HG03097 (cell line): ENCODE data around the gene HDAC4.

ENCODE experiments used
- ATAC-seq: cut with Tn5 transposase; IDR thresholded peaks from one replicate; pipeline ENCODE4 v1.9.1; 2021; ENCODE audit not compliant: unreplicated experiment, low FRiP score

The HDAC4 gene

GRCh38 chr2:239429473-239430350 is 28.9 kb upstream of the HDAC4 start:
- ATAC-seq = no peak

- no peak for ATAC-seq
Measured at GRCh38 chr2:239425631-239426030, 24.8 kb upstream of the HDAC4 start.

DNA sequence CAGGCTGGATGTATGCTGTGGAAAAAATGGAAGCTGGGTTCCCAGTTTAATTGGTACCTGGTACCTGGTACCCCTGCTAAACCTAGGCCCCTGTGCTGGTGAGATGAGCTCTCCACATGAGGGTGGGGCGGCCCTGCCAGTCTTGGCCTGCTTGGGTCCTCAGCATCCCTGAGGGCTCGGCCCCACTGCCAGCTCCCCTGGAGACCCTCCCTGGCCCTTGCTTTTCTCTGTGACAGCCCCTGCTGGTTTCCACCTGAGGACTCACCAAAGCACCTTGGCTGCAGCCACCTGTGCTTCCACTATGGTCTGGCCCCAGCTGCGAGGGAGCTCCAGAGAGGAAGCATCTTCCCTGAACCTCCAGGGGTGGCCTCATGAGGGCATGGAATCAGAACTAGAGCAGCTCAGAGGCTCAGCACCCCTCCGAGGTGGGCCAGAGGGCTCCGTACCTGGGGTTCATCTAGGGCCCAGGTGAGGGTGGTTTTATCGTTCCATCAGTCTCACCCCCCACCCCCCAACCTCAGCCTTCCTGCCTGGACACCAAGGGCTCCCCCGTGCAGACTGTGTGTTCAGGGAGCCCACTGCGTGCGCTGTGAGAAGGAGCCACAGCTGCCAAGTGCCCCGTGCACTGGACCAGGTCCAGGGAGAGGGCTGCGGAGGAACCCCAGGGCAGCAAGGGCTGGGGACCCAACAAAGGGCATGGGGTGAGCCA is 23.7 kb upstream of the HDAC4 start:
- no peak for ATAC-seq

GRCh38 chr2:239423551-239423950 is 22.7 kb upstream of the HDAC4 start:
- no peak for ATAC-seq

DNA sequence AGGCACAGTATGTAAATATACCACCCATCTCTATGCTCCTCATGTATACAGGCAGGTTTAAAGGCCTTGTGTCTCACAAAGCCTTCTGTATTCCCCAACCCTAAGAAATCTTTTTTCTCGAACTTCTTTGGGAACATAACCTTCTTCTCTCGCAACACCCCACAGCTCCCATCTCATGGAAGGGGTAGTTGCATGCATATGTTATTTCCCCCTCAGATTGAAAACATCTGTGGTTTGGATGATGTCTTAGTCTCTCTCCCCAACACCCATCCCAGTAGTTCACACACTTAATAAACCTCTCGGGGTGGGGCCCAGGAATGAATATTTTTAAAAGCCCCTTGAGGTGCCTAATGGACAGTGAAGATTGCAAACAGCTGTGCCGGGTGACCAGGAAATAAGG is 21.0 kb upstream of the HDAC4 start:
- no peak for ATAC-seq

DNA sequence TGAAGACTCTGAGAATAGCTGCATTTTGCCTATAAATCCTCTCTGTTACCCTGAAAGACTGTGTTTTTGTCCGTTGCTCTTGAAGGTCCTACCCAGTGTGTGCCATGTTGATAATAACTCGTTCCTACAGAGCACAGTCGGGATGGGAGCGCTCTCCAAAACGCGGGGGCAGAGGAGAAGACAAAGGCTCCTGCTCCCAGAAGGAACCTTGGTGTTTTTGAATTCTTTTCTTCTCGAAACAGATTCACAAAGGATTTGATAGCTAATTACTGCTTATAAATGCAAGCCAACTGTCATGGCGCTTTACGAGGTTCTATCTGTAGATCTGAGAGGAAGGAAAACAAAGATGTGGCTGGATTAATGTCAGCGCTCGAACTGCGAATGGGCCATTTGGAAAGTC is 19.3 kb upstream of the HDAC4 start:
- ATAC-seq = no peak

- ATAC-seq = no peak
Measured at GRCh38 chr2:239418918-239419317, 18.1 kb upstream of the HDAC4 start.

GRCh38 chr2:239412905-239413603 is 12.2 kb upstream of the HDAC4 start:
- ATAC-seq = no peak

DNA sequence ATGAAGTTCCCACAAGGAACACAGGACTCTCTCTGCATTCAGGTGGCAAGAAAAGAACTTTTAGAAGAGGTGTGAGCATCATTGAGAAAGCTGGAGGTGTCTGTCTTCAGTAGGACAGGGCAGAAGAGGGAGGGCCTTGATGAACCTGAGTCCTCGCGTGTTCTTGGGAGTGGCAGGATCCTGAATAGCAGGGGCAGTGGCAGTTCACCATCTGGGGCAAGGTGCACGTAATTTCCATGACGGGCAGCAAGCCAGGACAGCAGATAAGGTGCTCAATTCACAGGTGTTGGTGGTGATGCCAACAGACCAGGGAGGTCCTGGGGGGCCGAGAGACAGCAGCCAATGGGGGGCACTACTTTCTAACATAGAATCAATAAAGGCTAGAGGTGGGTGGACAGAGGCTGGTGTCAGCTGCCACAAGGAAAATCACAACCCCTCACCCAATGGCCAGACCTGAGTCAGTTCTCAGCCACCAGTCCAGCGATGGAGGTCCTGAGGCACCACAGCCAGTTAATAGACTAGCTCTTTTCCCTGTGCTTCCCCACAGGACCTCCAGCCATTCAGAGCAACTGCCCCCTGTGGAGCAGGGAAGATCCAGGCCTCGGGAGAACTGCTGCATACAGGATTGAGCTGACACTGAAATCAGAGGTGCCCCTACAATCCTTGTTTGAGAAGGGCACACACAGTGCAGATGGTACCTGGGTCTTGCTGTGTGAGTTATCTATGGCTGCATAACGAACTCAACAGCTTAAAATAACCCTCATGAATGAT is 10.9 kb upstream of the HDAC4 start:
- ATAC-seq = no peak

- no peak for ATAC-seq
Measured at GRCh38 chr2:239411117-239411516, 10.3 kb upstream of the HDAC4 start.

GRCh38 chr2:239409976-239410375 is 9.2 kb upstream of the HDAC4 start:
- ATAC-seq = no peak

DNA sequence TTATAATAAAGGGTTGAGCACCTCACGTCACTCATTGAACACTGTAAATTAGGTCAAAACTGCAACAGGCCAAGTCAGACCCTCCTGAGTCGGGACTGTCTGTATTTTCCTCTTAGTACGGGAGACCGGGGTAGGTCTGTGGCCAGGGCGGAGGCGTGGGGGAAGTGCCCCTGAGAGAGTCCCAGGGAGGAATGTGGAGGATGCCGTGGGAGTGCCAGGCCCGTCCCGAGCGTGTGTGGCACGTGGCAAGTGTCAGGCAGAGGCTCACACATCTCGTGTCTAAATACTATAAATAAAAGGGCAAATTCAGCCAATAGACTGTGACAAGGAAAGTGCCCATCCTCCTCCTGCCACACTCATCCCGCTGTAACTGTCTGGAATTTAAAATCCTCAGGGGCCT is 6.3 kb upstream of the HDAC4 start:
- no peak for ATAC-seq

GRCh38 chr2:239406316-239406995 is 5.6 kb upstream of the HDAC4 start:
- ATAC-seq = no peak

- no peak for ATAC-seq
Measured at GRCh38 chr2:239405071-239405470, 4.3 kb upstream of the HDAC4 start.

- ATAC-seq = no peak
Measured at GRCh38 chr2:239402666-239403065, 1.8 kb upstream of the HDAC4 start.

GRCh38 chr2:239401881-239402233 is 1.0 kb upstream of the HDAC4 start:
- peak; percentile 8 for ATAC-seq

GRCh38 chr2:239401067-239401880 is 454 bp upstream of the HDAC4 start:
- peak; percentile 88 for ATAC-seq

DNA sequence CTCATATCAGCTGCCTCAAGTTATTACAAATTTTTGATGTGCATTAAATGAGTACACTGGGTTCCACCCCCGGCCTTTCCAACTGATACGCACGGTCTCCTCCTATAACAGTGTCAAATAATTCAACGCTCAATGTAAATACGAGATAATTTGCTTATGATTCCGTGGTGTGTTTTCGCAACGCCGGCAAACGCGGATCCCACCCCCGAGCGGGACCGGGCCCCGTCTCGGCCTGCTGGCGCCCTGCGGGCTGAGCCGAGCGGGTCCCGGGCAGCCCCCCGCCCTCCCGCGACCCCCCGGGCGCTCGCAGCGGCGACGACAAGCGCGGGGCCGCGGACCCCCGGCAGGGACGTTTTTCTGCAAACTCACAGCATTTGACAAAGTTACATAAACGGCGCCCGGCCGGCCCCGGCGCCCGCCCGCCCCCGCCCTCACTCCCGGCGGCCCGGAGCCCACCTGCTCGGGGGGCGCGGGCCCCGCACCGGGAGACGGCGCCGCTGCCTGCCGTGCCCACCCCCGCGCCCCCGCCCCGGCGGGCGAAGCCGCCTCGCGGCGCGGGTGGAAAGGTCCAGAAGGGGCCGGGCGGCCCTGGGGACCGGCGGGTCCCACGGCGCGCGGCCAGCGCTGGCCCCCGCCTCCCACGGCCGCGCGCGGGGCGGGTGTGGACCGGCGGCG is 762 bp downstream of the HDAC4 start:
- no peak for ATAC-seq

DNA sequence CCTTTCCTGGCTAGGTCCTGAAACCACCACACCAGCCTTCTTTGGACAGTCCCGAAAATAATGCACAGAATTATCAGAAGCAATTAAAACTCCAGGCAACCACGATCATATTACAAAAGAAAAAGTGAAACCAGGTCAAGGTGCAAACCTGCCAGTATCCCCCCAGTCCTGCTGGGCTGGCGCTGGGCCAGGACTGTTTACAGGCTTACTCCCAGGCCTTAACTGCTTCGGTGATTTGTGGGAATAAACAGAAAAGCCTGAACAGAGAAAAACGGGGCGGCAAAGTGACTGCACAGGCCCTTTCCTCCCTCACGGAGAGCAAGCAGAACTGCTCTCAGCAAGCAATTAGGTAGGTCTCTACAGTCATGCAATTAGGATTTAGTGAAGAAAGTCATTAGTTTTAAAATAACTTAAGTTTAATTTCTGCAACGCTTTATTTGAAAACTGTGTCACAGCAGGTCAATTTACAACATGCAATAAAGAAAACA is 1.3 kb downstream of the HDAC4 start:
- ATAC-seq = no peak
